G401 (cell line): ENCODE measurements around the gene ADORA2A. TPM values are rescaled to one million over a fixed set of nuclear protein-coding genes. Genes with fewer than 3 reads are reported as not detected.
"Not testable (repeated sequence)": the region's sequence is repeated elsewhere in the genome, so short reads cannot be mapped to it uniquely, and the experiment has no call there.

ENCODE experiments used
- DNase-seq: peaks from one replicate; pipeline ENCODE4 v3.0.0-alpha.2; 2015; ENCODE audit warnings: low spot score
- in situ Hi-C: cut with HindIII; loops from 2 replicates; pipeline ENCODE4 v1.10.0; 2016; ENCODE audit warnings: low sequenced_read_pairs, mixed read lengths
- total RNA-seq: library from RNA; depleted of rRNA; stranded (reverse); fragments of >200 nt; shearing (Covaris generic); gene quantifications from 2 replicates; pipeline ENCODE4 v1.2.3, GENCODE V29; 2014; rRNA removed

Gene ADORA2A
- total RNA-seq, 1 experiment from 2014 or later: 1.1 TPM

DNA sequence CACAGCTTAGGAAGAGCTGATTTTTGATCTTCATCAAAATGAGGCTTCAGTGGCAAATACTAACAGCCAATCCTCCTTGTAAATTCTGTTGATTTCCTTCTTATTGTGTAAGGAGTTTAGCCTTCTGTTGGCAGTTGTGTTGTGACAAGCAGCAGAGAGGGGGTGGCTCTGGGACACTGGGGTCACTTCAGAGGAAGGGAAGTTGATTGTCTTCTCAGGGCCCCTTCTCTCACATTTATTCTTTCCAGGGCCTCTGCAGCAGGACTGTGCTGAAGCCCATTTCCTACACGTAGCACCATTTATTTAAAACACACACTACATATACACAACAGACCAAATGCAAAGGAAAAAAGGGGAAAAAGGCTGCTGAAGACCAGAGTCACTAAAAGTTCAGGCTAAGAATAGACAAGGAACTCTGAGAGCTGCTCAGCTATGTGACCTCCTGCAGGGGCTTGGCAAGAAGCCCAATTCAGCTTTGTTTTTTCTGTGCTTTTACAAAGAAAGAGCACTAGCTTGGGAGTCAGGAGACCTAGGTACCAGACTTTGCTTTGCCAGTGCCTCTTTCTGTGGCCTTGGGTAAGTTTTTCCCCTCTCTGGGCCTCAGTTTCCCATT is 39.4 kb downstream of the ADORA2A start:
- DNase-seq: no peak

GRCh38 chr22:24467340-24467739 is 39.9 kb downstream of the ADORA2A start:
- no peak for DNase-seq
- in situ Hi-C loops: no loop called here

More for the DNA sequence above, 39.4 kb downstream of the ADORA2A start:
- in situ Hi-C loops: no loop called here

- in situ Hi-C loops: no loop called here
- peak; percentile 93 for DNase-seq
Observed at GRCh38 chr22:24471570-24471969, 44.2 kb downstream of the ADORA2A start.

DNA sequence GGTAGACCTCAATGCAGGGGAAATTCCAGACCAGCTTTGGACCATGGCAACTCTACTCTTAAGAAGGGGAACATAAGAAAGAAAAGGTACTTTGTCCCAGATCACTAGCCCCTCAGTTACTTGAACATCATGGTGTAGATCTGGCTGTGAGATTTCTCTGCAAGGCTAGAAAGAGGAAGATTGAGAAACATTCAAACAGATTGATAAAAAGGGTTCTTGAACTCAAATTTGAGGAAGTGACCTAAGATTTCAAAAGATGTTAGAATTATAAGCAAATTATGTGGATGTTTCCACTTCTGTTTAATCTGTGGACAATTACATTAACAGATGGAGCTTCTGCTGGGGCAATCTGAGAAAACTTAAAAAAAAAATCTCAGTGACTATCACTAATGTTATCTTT is 45.9 kb downstream of the ADORA2A start:
- no peak for DNase-seq
- in situ Hi-C loops: no loop called here

GRCh38 chr22:24474221-24474620 is 46.8 kb downstream of the ADORA2A start:
- in situ Hi-C loops: no loop called here
- peak; percentile 18 for DNase-seq

DNA sequence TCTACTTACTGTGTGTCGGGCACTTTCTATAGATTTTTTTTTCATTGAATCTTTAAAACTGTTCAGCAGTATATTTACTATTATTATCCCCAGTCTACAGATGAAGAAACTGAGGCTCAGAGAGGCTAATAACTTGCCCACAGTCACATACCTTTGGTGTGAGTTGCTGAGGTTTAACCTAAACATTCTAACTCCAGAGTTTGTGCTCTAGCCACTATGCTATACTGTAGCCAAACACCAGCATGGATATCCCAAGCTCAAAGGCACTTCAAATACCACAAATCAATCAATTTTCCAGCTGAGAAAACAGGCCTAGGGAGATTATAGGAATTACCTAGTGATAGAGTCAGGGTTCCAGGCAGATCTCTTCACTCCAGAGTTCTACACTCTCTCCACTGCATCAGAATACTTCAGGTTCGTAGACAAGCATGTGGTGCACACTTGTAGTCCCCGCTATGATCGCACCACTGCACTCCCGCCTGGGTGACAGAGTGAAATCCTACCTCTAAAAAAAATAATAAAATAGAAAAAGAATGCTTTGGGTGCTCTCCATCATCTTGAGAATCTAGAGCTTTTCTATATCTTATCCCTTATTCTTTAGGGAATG is 47.4 kb downstream of the ADORA2A start:
- DNase-seq: no peak
- in situ Hi-C loops: no loop called here

DNA sequence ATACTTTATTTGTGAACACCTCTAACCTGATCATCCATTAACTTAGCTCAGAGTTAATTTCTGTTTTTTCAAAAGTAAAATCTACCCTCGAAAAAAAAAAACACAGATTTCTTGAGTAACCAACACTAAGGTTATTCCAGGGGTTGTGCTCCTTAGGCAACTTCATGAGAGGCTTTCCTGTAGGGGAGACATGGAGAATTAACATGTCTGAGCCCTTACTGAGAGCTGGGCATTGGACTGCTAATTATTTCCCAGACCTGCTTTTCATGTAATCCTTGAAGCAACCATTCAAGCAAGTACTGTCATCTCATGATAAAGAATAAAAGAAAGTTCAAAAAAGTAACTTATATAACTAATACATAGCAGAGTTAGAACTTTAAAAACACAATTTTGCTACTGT is 54.2 kb downstream of the ADORA2A start:
- in situ Hi-C loops: no loop called here

GRCh38 chr22:24482575-24482974 is 55.2 kb downstream of the ADORA2A start:
- in situ Hi-C loops: no loop called here
- DNase-seq: no peak

More for the DNA sequence above, 54.2 kb downstream of the ADORA2A start:
- DNase-seq: no peak

- no peak for DNase-seq
- in situ Hi-C loops: no loop called here
Observed at GRCh38 chr22:24482998-24483397, 55.6 kb downstream of the ADORA2A start.

DNA sequence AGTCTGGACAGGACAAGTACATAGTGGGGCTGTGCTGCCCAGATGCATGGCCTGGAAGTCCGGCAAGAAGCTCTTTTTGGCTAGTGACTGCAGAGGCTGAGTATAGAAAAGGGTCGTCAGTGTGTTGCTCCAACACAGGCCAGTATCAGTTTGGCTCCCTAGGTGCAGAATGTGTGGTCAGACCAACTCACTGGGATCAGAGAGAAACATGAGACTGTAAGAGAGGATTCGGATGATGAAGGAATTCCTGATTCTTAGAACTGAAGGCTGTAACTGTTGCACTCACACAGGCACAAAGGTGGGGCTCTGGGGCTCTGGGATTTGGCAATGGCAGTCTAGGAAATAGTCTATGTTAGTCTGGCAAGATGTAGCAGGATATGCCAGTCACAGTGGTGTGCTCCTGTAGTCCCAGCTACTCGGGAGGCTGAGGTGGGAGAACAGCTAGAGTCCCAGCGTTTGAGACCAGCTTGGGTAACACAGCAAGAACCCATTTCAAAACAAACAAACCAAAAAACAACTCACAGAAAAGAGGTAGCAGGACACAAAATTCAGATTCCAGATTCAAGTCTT is 56.7 kb downstream of the ADORA2A start:
- in situ Hi-C loops: no loop called here
- no peak for DNase-seq

GRCh38 chr22:24485170-24485569 is 57.8 kb downstream of the ADORA2A start:
- in situ Hi-C loops: no loop called here
- DNase-seq: no peak

DNA sequence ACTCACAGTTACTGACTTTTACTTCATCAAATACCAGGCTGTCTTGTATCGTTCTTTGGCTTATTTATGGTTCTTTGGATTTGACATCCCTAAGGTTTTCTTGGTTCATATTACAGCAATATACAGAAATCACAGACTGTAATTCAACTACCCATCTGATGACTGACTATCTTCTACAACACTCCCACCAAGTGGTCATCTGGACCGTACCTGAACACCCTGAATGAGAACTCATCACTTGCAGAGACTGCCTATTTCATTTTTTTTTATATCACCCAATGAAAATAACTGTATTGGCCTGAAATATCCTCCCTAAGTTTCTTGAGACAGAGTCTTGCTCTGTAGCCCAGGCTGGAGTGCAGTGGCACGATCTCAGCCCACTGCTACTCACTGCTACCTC is 58.2 kb downstream of the ADORA2A start:
- in situ Hi-C loops: no loop called here
- DNase-seq: no peak

DNA sequence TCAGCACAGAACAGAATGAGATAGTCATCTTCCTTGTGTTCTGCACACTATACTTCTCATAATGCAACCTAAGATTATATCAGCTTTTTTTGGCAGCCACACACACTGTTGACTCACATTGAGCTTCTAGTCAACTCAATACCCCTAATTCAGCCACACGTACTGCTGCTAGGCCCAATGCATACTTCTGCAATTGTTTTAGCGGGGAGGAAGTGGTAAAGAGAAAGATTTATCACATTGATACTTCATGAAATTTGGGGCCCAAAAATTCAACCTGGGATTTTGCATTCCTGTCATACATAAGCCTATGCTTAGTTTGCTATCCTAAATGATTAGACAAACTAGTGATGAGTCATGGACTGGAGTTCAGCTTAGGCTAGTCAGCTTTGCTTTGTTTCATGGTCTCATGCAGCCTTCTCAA is 59.1 kb downstream of the ADORA2A start:
- DNase-seq: no peak
- in situ Hi-C loops: no loop called here

DNA sequence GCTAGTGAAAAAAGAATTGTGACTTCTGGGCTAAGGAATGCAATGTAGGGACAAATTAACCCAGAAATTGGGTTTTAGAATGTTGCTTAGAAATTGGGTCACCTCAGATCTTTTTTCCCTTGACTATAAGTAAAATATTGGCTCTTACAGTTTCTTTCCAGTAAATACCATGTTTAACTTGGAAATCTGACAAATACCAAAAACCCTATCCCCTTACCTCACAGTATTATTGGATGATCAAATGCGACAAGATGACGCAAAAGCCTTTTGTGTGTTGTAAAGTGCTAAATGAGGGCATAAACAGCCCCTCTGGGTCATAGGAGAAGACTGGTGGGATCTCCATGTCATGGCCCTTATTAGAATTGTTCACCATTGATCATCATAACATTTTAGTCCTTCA is 61.6 kb downstream of the ADORA2A start:
- in situ Hi-C loops: no loop called here
- no peak for DNase-seq

DNA sequence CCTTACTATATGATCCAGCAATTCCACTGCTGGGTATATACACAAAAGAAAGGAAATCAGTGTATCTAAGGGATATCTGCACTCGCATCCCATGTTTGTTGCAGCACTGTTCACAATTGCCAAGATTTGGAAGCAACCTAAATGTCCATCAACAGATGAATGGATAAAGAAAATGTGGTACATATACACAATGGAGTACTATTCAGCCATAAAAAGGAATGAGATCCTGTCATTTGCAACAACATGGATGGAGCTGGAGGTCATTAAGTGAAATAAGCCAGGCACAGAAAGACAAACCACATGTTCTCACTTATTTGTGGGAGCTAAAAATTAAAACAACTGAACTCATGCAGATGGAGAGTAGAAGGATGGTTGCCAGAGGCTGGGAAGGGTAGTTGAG is 62.0 kb downstream of the ADORA2A start:
- in situ Hi-C loops, DNase-seq: not testable (repeated sequence)

Other genes with a start within 250 kb of the ADORA2A start
- gene SUSD2, start 246.1 kb upstream of the ADORA2A start, total RNA-seq: not detected in 2 replicates
- not detected in 2 replicates for gene GGT5, start 182.5 kb upstream of the ADORA2A start, total RNA-seq
- 7.6 and 12.0 TPM in 2 replicates for gene SPECC1L, start 156.8 kb upstream of the ADORA2A start, total RNA-seq
- 0.12 and 0.51 TPM in 2 replicates for gene UPB1, start 67.7 kb downstream of the ADORA2A start, total RNA-seq
- gene GUCD1, start 127.5 kb downstream of the ADORA2A start, total RNA-seq: 84.2 and 144 TPM in 2 replicates
- gene SNRPD3, start 128.4 kb downstream of the ADORA2A start, total RNA-seq: 178 and 183 TPM in 2 replicates
- 19.3 and 31.3 TPM in 2 replicates for gene LRRC75B, start 165.5 kb downstream of the ADORA2A start, total RNA-seq
- 99.6 and 109 TPM in 2 replicates for gene GGT1, start 175.6 kb downstream of the ADORA2A start, total RNA-seq